Activated naive CD8-positive, alpha-beta T cell treated with anti-CD3 and anti-CD28 coated beads for 36 hours (primary cell): ENCODE data around the gene VPS26C. TPM values are rescaled to one million over a fixed set of nuclear protein-coding genes. Genes with fewer than 3 reads are reported as not detected.

Source experiments
- DNase-seq: peaks from one replicate; pipeline ENCODE4 v3.0.0; 2021
- H3K27ac Mint-ChIP-seq: one replicate; pipeline ENCODE4 v1.8.0; 2022; ENCODE audit warnings: mild to moderate bottlenecking, moderate library complexity, mixed read lengths
- H3K27me3 Mint-ChIP-seq: one replicate; pipeline ENCODE4 v1.8.0; 2022; ENCODE audit warnings: mild to moderate bottlenecking, mixed read lengths
- H3K36me3 Mint-ChIP-seq: one replicate; pipeline ENCODE4 v1.8.0; 2021; ENCODE audit warnings: mild to moderate bottlenecking, mixed read lengths
- H3K4me1 Mint-ChIP-seq: one replicate; pipeline ENCODE4 v1.8.0; 2021; ENCODE audit warnings: mixed read lengths
- H3K4me3 Mint-ChIP-seq: one replicate; pipeline ENCODE4 v1.8.0; 2022; ENCODE audit warnings: mild to moderate bottlenecking, moderate library complexity, mixed read lengths
- H3K9me3 Mint-ChIP-seq: one replicate; pipeline ENCODE4 v1.8.0; 2022; ENCODE audit warnings: mixed read lengths
- total RNA-seq, 2 experiments: library from RNA; stranded (reverse); gene quantifications; one replicate each; pipeline ENCODE4 v1.2.3, GENCODE V29; 2021

The VPS26C gene
- total RNA-seq, 2 experiments from 2014 or later, result 60.7 to 62.6 TPM

- Mint-ChIP-seq H3K36me3 (peaks cover 5% of the 10 kb centered on the region), H3K9me3 (peaks cover 1% of the 10 kb centered on the region), H3K4me3 (peak overlapping the region; percentile 62), H3K27me3 (no peaks in the 10 kb centered on the region), H3K27ac (peak overlapping the region; percentile 65), H3K4me1 (peaks cover 19% of the 10 kb centered on the region)
- DNase-seq, result peak; percentile 65
Measured at GRCh38 chr21:37208056-37208721, 58.9 kb downstream of the VPS26C start.

DNA sequence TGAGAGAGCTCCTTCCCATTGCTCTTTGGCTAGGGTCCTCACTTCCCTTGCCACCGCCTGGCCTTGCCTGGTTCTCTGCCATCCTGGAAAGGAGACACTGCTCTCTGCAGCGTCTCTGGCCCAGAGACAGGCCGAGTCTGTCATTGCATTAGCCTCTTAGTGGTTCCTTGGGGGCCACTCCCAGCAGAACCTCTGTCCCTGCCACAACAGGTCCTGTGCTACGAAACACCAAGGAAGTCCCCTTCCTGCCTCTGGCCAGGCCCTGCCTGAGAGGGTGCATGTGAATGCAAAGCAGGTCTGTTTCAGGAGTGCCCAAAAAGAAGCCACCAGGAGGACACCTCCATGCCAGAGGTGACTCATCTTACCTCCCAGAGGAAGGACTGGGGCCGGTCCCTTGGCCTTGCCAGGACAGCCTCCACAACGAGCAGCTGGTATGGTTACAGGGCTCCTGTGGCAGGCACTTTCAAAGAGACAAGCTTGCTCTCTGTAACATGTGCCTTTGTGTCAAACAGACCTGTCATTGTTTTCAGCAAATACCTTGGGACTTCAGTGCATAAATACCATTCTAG lies 59.6 kb downstream of the VPS26C start:
- Mint-ChIP-seq H3K27ac (peak overlapping the region; percentile 65), H3K4me3 (peak overlapping the region; percentile 62), H3K4me1 (peaks cover 19% of the 10 kb centered on the region), H3K27me3 (no peaks in the 10 kb centered on the region), H3K9me3 (peaks cover 1% of the 10 kb centered on the region), H3K36me3 (peaks cover 9% of the 10 kb centered on the region)
- DNase-seq, result peak; percentile 27

GRCh38 chr21:37206496-37206895 lies 60.6 kb downstream of the VPS26C start:
- H3K4me1 Mint-ChIP-seq, result peaks cover 19% of the 10 kb centered on the region
- H3K9me3 Mint-ChIP-seq, result peaks cover under 1% of the 10 kb centered on the region
- H3K4me3 Mint-ChIP-seq, result no peak overlapping the region
- DNase-seq, result no peak
- H3K27me3 Mint-ChIP-seq, result no peaks in the 10 kb centered on the region
- peaks cover 14% of the 10 kb centered on the region for H3K36me3 Mint-ChIP-seq
- no peak overlapping the region for H3K27ac Mint-ChIP-seq

GRCh38 chr21:37204580-37204979 lies 62.6 kb downstream of the VPS26C start:
- H3K27me3 Mint-ChIP-seq, result no peaks in the 10 kb centered on the region
- H3K9me3 Mint-ChIP-seq, result no peaks in the 10 kb centered on the region
- H3K4me3 Mint-ChIP-seq, result no peak overlapping the region
- peaks cover 19% of the 10 kb centered on the region for H3K4me1 Mint-ChIP-seq
- H3K27ac Mint-ChIP-seq, result no peak overlapping the region
- peaks cover 14% of the 10 kb centered on the region for H3K36me3 Mint-ChIP-seq
- no peak for DNase-seq

DNA sequence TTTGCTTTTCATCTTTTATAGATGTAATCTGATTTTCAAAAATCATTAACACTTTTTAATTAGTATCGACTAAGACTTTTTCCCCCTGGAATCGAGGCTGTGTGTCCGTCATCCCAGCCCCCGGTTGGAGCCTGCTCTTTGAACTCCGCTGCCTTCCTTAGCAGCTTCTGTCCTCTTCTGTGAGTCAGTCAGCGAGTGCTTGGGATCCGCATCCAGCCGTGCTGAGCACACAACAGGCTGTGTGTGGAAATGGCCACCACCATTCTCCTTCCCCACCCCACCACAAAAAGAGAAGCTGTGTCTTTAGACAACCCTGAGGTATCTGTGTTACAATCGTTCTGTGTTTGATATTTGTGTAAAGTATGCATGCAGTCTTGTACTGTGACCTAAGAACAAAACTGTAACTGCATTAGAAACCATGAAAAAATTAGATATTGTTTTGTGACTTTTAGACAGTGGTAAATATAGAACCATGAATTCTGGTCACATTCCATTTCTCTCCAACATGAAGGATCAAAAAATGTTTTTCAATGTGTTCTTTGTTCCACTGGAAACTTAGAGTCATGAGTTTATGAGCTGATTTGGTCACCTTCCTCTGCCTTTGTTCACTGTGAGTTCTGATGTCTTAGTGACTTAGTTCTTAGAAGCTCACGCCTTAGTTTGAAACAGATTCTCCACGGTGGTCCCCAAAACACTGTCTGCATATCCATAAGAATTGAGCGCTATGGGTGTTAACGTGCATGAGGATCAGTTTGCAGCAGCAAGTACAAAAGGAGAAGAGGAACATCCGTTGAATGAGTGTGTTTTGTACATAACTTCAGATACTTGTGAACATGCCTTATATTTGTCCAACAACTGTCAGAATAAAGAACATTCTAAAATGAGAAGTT lies 64.7 kb downstream of the VPS26C start:
- H3K4me3 Mint-ChIP-seq, result no peak overlapping the region
- H3K36me3 Mint-ChIP-seq, result peaks cover 18% of the 10 kb centered on the region
- no peaks in the 10 kb centered on the region for H3K9me3 Mint-ChIP-seq
- peaks cover 8% of the 10 kb centered on the region for H3K4me1 Mint-ChIP-seq
- no peak overlapping the region for H3K27ac Mint-ChIP-seq
- no peaks in the 10 kb centered on the region for H3K27me3 Mint-ChIP-seq
- no peak for DNase-seq

DNA sequence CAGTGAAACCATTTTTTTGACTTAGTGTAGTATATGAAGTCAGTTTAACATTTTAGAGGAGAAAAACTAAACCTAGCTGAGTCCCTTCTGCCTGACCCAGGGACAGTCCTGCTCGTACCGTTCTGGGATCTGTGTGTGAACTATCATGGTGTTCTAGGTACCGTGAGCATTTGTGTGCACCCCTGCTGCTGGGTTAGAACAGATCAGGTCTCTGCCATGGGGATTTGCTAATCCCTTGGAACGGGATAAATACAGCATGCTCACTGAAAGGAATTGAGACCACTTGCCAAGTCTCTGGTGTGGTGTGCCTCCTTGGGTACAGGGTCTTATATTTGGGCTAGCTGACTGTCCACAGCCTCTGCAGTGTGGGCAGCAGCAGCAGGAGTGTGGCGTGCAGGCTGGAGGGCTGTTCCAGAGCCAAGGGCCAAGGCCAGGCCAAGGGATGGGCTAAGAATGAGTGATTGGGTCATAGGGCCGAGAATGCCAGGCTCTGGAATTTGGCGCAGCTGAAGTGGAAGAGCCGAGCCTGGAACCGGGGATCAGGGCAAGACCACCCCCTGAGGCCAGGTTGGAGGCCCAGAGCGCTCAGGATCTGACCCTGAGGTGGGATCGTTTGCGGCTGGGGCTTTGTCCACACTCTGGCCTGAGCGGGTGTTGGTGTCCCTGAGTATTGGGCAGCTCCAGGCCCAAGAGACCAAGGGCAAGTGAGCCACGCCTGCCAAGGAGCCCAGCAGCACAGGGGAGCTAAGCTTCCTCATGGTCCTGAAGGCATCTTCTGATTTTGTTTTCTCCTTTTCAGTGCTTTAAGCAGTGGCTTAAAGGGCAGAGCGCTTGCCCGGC lies 66.3 kb downstream of the VPS26C start:
- Mint-ChIP-seq H3K4me3 (no peak overlapping the region), H3K4me1 (no peaks in the 10 kb centered on the region), H3K27ac (peak overlapping the region; percentile 54), H3K9me3 (no peaks in the 10 kb centered on the region), H3K36me3 (peaks cover 18% of the 10 kb centered on the region), H3K27me3 (no peaks in the 10 kb centered on the region)
- DNase-seq, result no peak

DNA sequence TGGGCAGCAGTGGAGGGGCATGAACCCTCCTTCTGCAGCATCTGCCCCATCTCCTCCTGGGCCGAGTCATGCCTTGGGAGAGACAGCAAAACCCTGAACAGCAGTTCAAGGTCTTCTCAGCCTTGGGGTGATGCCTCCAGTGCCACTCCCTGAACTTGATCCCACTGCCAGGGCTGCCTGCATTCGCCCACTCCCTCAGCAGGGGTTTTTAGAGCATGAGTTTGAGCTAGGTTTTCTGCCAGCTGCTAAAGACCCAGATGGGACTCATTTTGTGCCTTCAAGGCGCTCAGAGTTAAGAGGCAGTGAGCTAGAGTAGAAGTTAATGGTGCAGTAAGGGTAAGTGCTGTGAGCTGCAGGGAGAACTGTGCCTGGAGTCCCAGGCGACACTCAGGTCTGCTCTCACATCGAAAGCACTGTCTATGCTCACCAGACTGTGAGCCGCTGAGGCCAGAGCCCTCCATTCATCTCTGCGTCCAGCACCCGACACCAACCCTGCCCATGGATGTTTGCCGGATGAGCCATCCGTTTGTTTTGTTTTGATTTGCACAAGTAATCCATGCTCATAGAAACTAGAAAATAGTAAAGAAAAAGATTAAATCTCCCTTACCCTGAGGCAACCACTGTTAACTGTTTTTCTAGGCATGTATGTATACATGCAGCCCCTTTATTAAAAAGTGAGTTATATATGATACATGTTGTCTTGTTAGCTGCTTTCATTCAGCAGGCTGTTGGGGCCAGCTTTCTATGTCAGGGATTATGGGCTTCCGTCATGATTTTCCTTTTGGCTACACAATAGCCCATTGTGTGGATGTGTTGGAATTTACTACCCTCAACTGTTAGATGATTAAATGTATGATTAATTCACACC lies 67.8 kb downstream of the VPS26C start:
- Mint-ChIP-seq H3K9me3 (no peaks in the 10 kb centered on the region), H3K36me3 (peaks cover 18% of the 10 kb centered on the region), H3K4me3 (no peak overlapping the region), H3K27ac (no peak overlapping the region), H3K4me1 (no peaks in the 10 kb centered on the region), H3K27me3 (no peaks in the 10 kb centered on the region)
- no peak for DNase-seq

DNA sequence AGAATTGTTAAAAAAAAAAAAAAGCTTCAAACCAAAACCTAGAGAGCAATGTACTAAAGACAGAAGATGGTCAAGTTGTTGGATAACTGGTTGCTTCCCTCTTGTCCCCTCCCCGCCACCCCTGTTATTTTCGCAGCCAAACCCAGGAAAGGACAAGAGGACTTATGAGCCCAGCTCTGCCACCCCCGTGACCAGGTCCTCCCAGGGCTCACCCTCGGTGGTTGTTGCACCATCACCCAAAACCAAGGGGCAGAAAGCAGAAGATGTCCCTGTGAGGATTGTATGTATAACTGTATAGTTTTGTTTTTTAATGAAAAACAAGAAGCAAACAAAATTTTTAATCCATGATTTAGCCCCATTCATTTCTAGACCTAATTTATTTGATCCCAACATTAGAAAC lies 69.4 kb downstream of the VPS26C start:
- H3K36me3 Mint-ChIP-seq, result peaks cover 14% of the 10 kb centered on the region
- H3K9me3 Mint-ChIP-seq, result no peaks in the 10 kb centered on the region
- no peak for DNase-seq
- H3K4me1 Mint-ChIP-seq, result no peaks in the 10 kb centered on the region
- no peaks in the 10 kb centered on the region for H3K27me3 Mint-ChIP-seq
- H3K4me3 Mint-ChIP-seq, result no peak overlapping the region
- H3K27ac Mint-ChIP-seq, result no peak overlapping the region

DNA sequence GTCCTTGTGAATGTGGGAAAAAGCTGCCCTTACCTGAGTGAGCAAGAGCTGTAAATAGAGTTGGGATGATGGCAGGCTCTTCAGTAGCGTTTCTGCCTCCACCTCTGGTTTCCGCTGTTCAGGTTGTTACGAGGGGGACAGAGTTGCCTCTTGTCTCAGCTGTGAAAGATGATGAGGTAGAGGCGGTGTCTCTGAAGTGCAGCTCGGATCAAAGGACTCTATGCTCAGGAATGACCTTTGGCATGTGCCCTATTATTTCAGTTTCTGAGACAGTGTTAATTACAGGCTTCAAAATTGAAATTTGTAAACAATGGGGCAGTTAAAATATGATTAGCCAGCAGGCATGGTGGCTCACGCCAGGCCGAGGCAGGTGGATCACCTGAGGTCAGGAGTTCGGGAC lies 70.3 kb downstream of the VPS26C start:
- Mint-ChIP-seq H3K36me3 (peaks cover 14% of the 10 kb centered on the region), H3K4me3 (no peak overlapping the region), H3K27me3 (no peaks in the 10 kb centered on the region), H3K9me3 (no peaks in the 10 kb centered on the region), H3K4me1 (no peaks in the 10 kb centered on the region), H3K27ac (no peak overlapping the region)
- no peak for DNase-seq

DNA sequence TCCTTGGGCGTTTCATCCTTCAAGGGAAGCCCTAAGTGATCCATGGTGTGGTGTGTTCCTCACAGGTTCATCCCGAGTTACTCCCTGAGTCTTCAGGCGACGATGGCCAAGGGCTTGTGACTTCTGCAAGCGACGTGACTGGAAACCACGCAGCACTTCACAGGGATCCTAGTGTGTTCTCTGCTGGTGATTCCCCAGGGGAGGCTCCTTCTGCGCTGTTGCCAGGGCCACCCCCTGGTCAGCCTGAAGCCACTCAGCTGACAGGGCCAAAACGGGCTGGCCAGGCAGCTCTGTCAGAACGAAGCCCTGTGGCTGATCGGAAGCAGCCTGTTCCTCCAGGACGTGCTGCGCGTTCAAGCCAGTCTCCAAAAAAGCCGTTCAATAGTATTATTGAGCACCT lies 71.5 kb downstream of the VPS26C start:
- H3K9me3 Mint-ChIP-seq, result no peaks in the 10 kb centered on the region
- no peak overlapping the region for H3K27ac Mint-ChIP-seq
- no peak for DNase-seq
- H3K27me3 Mint-ChIP-seq, result no peaks in the 10 kb centered on the region
- no peaks in the 10 kb centered on the region for H3K4me1 Mint-ChIP-seq
- peaks cover 18% of the 10 kb centered on the region for H3K36me3 Mint-ChIP-seq
- no peak overlapping the region for H3K4me3 Mint-ChIP-seq

- no peaks in the 10 kb centered on the region for H3K4me1 Mint-ChIP-seq
Measured at GRCh38 chr21:37195059-37195458, 72.1 kb downstream of the VPS26C start.

GRCh38 chr21:37193676-37194075 lies 73.5 kb downstream of the VPS26C start:
- H3K9me3 Mint-ChIP-seq, result no peaks in the 10 kb centered on the region
- DNase-seq, result no peak
- no peaks in the 10 kb centered on the region for H3K4me1 Mint-ChIP-seq
- H3K27ac Mint-ChIP-seq, result no peak overlapping the region
- no peaks in the 10 kb centered on the region for H3K27me3 Mint-ChIP-seq
- H3K36me3 Mint-ChIP-seq, result peaks cover 29% of the 10 kb centered on the region
- H3K4me3 Mint-ChIP-seq, result no peak overlapping the region

More at GRCh38 chr21:37195059-37195458, 72.1 kb downstream of the VPS26C start:
- Mint-ChIP-seq H3K4me3 (no peak overlapping the region), H3K9me3 (no peaks in the 10 kb centered on the region), H3K27ac (no peak overlapping the region), H3K36me3 (peaks cover 20% of the 10 kb centered on the region), H3K27me3 (no peaks in the 10 kb centered on the region)
- DNase-seq, result no peak

GRCh38 chr21:37193006-37193405 lies 74.1 kb downstream of the VPS26C start:
- no peaks in the 10 kb centered on the region for H3K27me3 Mint-ChIP-seq
- DNase-seq, result no peak
- peaks cover 27% of the 10 kb centered on the region for H3K36me3 Mint-ChIP-seq
- no peaks in the 10 kb centered on the region for H3K9me3 Mint-ChIP-seq
- H3K27ac Mint-ChIP-seq, result no peak overlapping the region
- no peaks in the 10 kb centered on the region for H3K4me1 Mint-ChIP-seq
- H3K4me3 Mint-ChIP-seq, result no peak overlapping the region

DNA sequence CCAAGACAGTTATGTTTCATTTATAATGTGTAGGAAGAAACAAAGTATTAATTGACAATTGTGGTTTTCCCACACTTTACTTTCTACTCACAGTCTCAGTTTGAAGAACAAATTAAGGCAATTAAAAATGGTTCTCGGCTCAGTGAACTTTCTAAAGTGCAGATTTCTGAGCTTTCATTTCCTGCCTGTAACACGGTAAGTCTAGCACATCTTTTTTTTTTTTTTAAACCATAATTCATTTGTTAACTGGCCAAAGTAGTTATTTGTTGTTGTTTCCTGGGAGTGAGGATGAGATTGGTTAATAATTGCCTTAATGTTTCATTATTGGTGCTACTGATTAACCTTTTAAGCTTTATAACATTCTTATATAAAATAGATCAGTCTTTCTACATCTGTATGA lies 75.1 kb downstream of the VPS26C start:
- H3K4me1 Mint-ChIP-seq, result no peaks in the 10 kb centered on the region
- no peaks in the 10 kb centered on the region for H3K27me3 Mint-ChIP-seq
- no peaks in the 10 kb centered on the region for H3K9me3 Mint-ChIP-seq
- no peak overlapping the region for H3K4me3 Mint-ChIP-seq
- no peak overlapping the region for H3K27ac Mint-ChIP-seq
- no peak for DNase-seq
- peaks cover 27% of the 10 kb centered on the region for H3K36me3 Mint-ChIP-seq
